ENCODE data around the gene KCTD5.

The KCTD5 gene

GRCh38 chr16:2742323-2743006 is 60.1 kb downstream of the KCTD5 start:
- ChIA-PET CTCF (no interaction called here), POLR2A (no interaction called here)
- DNase-seq (ENCODE audit: low read depth, low spot score): no peak
- TF ChIP-seq CTCF (IDR thresholded peaks at IDR 0.05; ENCODE audit: insufficient read depth, low read length, missing control alignments): no peak
- H3K4me3 ChIP-seq (ENCODE audit: low read depth, low read length): no peak overlapping the region

- no peak for TF ChIP-seq CTCF (IDR thresholded peaks at IDR 0.05; ENCODE audit: insufficient read depth, low read length, missing control alignments)
- CTCF ChIA-PET: no interaction called here
- no peak for DNase-seq (ENCODE audit: low read depth, low spot score)
- no peak overlapping the region for H3K4me3 ChIP-seq (ENCODE audit: low read depth, low read length)
- POLR2A ChIA-PET: no interaction called here
These were observed 60.9 kb downstream of the KCTD5 start for GRCh38 chr16:2743007-2743810.

GRCh38 chr16:2744711-2745110 is 62.4 kb downstream of the KCTD5 start:
- DNase-seq (ENCODE audit: low read depth, low spot score): no peak
- CTCF ChIA-PET: no interaction called here
- no peak for TF ChIP-seq CTCF (IDR thresholded peaks at IDR 0.05; ENCODE audit: insufficient read depth, low read length, missing control alignments)
- H3K4me3 ChIP-seq (ENCODE audit: low read depth, low read length): no peak overlapping the region
- POLR2A ChIA-PET: no interaction called here

GRCh38 chr16:2745116-2745890 is 63.0 kb downstream of the KCTD5 start:
- no peak overlapping the region for H3K4me3 ChIP-seq (ENCODE audit: low read depth, low read length)
- no peak for TF ChIP-seq CTCF (IDR thresholded peaks at IDR 0.05; ENCODE audit: insufficient read depth, low read length, missing control alignments)
- ChIA-PET CTCF (no interaction called here), POLR2A (no interaction called here)
- DNase-seq (ENCODE audit: low read depth, low spot score): no peak

- DNase-seq (ENCODE audit: low read depth, low spot score): no peak
- H3K4me3 ChIP-seq (ENCODE audit: low read depth, low read length): no peak overlapping the region
- ChIA-PET CTCF (no interaction called here), POLR2A (no interaction called here)
- no peak for TF ChIP-seq CTCF (IDR thresholded peaks at IDR 0.05; ENCODE audit: insufficient read depth, low read length, missing control alignments)
These were observed 63.6 kb downstream of the KCTD5 start for GRCh38 chr16:2745961-2746360.

All from AG04449 (cell line).